Measurements from ENCODE around the gene PPP1R1A. TPM values are rescaled to one million over a fixed set of nuclear protein-coding genes. Genes with fewer than 3 reads are reported as not detected.

The PPP1R1A gene
- 110 and 114 TPM in 2 replicates for total RNA-seq (2021)
- Bru-seq, nascent RNA, result percentile 84 among the genes with signal in this experiment
- percentile 71 among the genes with signal in this experiment for BruChase-seq, experiment 1, labeled RNA remaining after a 2-hour chase
- BruChase-seq, experiment 2, labeled RNA remaining after a 6-hour chase, result percentile 76 among the genes with signal in this experiment
- long read RNA-seq, transcript PPP1R1A-201 (7 exons, 1,826 nt), result major isoform, 241 of 296 reads
- long read RNA-seq, partial matches to known transcripts, result 11 of 296 reads
- long read RNA-seq, other reads (novel, unspliced or antisense), result 44 of 296 reads

- peak within 1 kb of the TSS; percentile 87 for H3K4me3 ChIP-seq (ENCODE audit: low read depth, low read length, poor library complexity, severe bottlenecking)
- H3K27ac ChIP-seq (ENCODE audit: low read depth, low read length, poor library complexity, severe bottlenecking), result peak within 1 kb of the TSS; percentile 81
- intact Hi-C loops (cut with micrococcal nuclease; ENCODE audit: unreplicated experiment), result no loop called here
- CTCF ChIA-PET, result no interaction called here
- H3K4me1 ChIP-seq (ENCODE audit: insufficient read depth, low read length, poor library complexity, severe bottlenecking), result peaks cover 29% of the 10 kb centered on the region
- peaks cover 4% of the 10 kb centered on the region for H3K36me3 ChIP-seq (ENCODE audit: insufficient read depth, low read length, poor library complexity, severe bottlenecking)
- no TSS peak for BruUV-seq (replicated peaks)
- no peaks in the 10 kb centered on the region for H3K27me3 ChIP-seq (replicated peaks; ENCODE audit: insufficient read depth, low read depth, low read length, poor library complexity)
- peak; percentile 55 for DNase-seq (ENCODE audit: low spot score)
- TF ChIP-seq EZH2 (IDR thresholded peaks at IDR 0.05; ENCODE audit: borderline replicate concordance, low read depth, low read length, poor library complexity, severe bottlenecking), result no peak
- TF ChIP-seq CTCF (conservative IDR thresholded peaks at IDR 0.05; ENCODE audit: low read depth, low read length), result no peak
- POLR2A ChIA-PET (ENCODE audit: low non-redundant PET), result no interaction called here
- no peaks in the 10 kb centered on the region for H3K9me3 ChIP-seq (ENCODE audit: low read depth, low read length, poor library complexity, severe bottlenecking)
Observed at GRCh38 chr12:54588110-54588889, at the start of gene PPP1R1A. TSS of gene PPP1R1A (minus strand) at chr12:54588659. CDS start at chr12:54588488, 171 bp downstream.

- no peak within 1 kb of the TSS for H3K4me3 ChIP-seq (ENCODE audit: low read depth, low read length, poor library complexity, severe bottlenecking)
- H3K27me3 ChIP-seq (replicated peaks; ENCODE audit: insufficient read depth, low read depth, low read length, poor library complexity), result no peaks in the 10 kb centered on the region
- intact Hi-C loops (cut with micrococcal nuclease; ENCODE audit: unreplicated experiment), result no loop called here
- no peak for DNase-seq (ENCODE audit: low spot score)
- H3K9me3 ChIP-seq (ENCODE audit: low read depth, low read length, poor library complexity, severe bottlenecking), result no peaks in the 10 kb centered on the region
- H3K4me1 ChIP-seq (ENCODE audit: insufficient read depth, low read length, poor library complexity, severe bottlenecking), result peaks cover 6% of the 10 kb centered on the region
- ChIA-PET CTCF (no interaction called here), POLR2A (ENCODE audit: low non-redundant PET) (no interaction called here)
- H3K36me3 ChIP-seq (ENCODE audit: insufficient read depth, low read length, poor library complexity, severe bottlenecking), result peaks cover 4% of the 10 kb centered on the region
- TF ChIP-seq EZH2 (IDR thresholded peaks at IDR 0.05; ENCODE audit: borderline replicate concordance, low read depth, low read length, poor library complexity, severe bottlenecking) (no peak), CTCF (conservative IDR thresholded peaks at IDR 0.05; ENCODE audit: low read depth, low read length) (no peak)
- BruUV-seq (replicated peaks), result no TSS peak
- no peak within 1 kb of the TSS for H3K27ac ChIP-seq (ENCODE audit: low read depth, low read length, poor library complexity, severe bottlenecking)
Observed at GRCh38 chr12:54634795-54635194, 46.3 kb upstream of the PPP1R1A start, which contains the start of gene LACRT. TSS of gene LACRT (minus strand) at chr12:54634895. CDS start at chr12:54634841, 54 bp downstream.

GRCh38 chr12:54631988-54632728 is 43.7 kb upstream of the PPP1R1A start:
- peak; percentile 56 for DNase-seq (ENCODE audit: low spot score)
- Histone ChIP-seq H3K9me3 (ENCODE audit: low read depth, low read length, poor library complexity, severe bottlenecking) (peaks cover 21% of the 10 kb centered on the region), H3K27me3 (replicated peaks; ENCODE audit: insufficient read depth, low read depth, low read length, poor library complexity) (no peaks in the 10 kb centered on the region), H3K4me1 (ENCODE audit: insufficient read depth, low read length, poor library complexity, severe bottlenecking) (peaks cover 6% of the 10 kb centered on the region), H3K36me3 (ENCODE audit: insufficient read depth, low read length, poor library complexity, severe bottlenecking) (peaks cover 8% of the 10 kb centered on the region), H3K27ac (ENCODE audit: low read depth, low read length, poor library complexity, severe bottlenecking) (peak overlapping the region; percentile 21), H3K4me3 (ENCODE audit: low read depth, low read length, poor library complexity, severe bottlenecking) (no peak overlapping the region)
- no TSS peak for BruUV-seq (replicated peaks)
- CTCF ChIA-PET, result no interaction called here
- intact Hi-C loops (cut with micrococcal nuclease; ENCODE audit: unreplicated experiment), result no loop called here
- POLR2A ChIA-PET (ENCODE audit: low non-redundant PET), result interaction anchor here (0.6 kb wide), 1 partner anchor 509 kb away, joined by 6 read pairs; no protein-coding TSS in a partner anchor
- TF ChIP-seq EZH2 (IDR thresholded peaks at IDR 0.05; ENCODE audit: borderline replicate concordance, low read depth, low read length, poor library complexity, severe bottlenecking) (no peak), CTCF (conservative IDR thresholded peaks at IDR 0.05; ENCODE audit: low read depth, low read length) (peak; percentile 68)
